PFSK-1 (cell line): ENCODE measurements around the gene WBP1.

Source experiments
- FOXP2 ChIP-seq: optimal IDR thresholded peaks from 2 replicates; pipeline ENCODE3; 2011; ENCODE audit warnings: borderline replicate concordance, control low read depth, inconsistent platforms; ENCODE audit not compliant: insufficient read depth; ENCODE audit errors: extremely low read length, extremely low read depth
- POLR2AphosphoS5 ChIP-seq: IDR thresholded peaks from 2 replicates; pipeline ENCODE4 v1.6.1; 2012; ENCODE audit warnings: low read depth, mild to moderate bottlenecking, control low read depth, low read length, moderate library complexity
- REST ChIP-seq, 2 experiments: IDR thresholded peaks; 2 replicates each; pipeline versions ENCODE4 v1.6.1 to v1.8.0; 2011 to 2012; ENCODE audit warnings: low read depth in 2 of 2, low read length in 2 of 2, control low read depth in 1 of 2, inconsistent platforms in 1 of 2, mild to moderate bottlenecking in 1 of 2, moderate library complexity in 1 of 2; ENCODE audit not compliant: insufficient read depth in 1 of 2
- SIN3A ChIP-seq: IDR thresholded peaks from 2 replicates; pipeline ENCODE4 v1.6.1; 2012; ENCODE audit warnings: mild to moderate bottlenecking, low read length, moderate library complexity, borderline replicate concordance; ENCODE audit not compliant: insufficient read depth
- TAF1 ChIP-seq: IDR thresholded peaks from 2 replicates; pipeline ENCODE4 v1.6.1; 2012; ENCODE audit warnings: low read length, control low read depth, borderline replicate concordance; ENCODE audit not compliant: insufficient read depth

Gene WBP1

GRCh38 chr2:74471332-74472065, 13.3 kb downstream of the WBP1 start:
- TF ChIP-seq SIN3A: no peak
- TF ChIP-seq REST (IDR thresholded peaks at IDR 0.05; ENCODE audit: insufficient read depth in 1 of 2, low read depth in 2 of 2, low read length in 2 of 2): no peak
- TF ChIP-seq TAF1: no peak
- TF ChIP-seq POLR2AphosphoS5: no peak
- TF ChIP-seq FOXP2: no peak

GRCh38 chr2:74472086-74472944, 14.1 kb downstream of the WBP1 start, which contains the start of gene MRPL53:
MRPL53 (minus strand) TSS chr2:74472680; CDS start chr2:74472660, 20 bp downstream.
- TF ChIP-seq SIN3A (peak; percentile 66; the same call in 1 of the 2 replicates), TAF1 (0 out of 2 replicates have a peak, but pooled peaks have one; percentile 72), REST (IDR thresholded peaks at IDR 0.05; ENCODE audit: insufficient read depth in 1 of 2, low read depth in 2 of 2, low read length in 2 of 2) (0 out of 4 replicates have a peak, but pooled peaks have one; percentile 4 to 17), FOXP2 (peak; percentile 91), POLR2AphosphoS5 (peak; percentile 96)

GRCh38 chr2:74472945-74473258, 14.7 kb downstream of the WBP1 start:
- TF ChIP-seq REST (IDR thresholded peaks at IDR 0.05; ENCODE audit: insufficient read depth in 1 of 2, low read depth in 2 of 2, low read length in 2 of 2) (no peak), TAF1 (no peak), SIN3A (no peak)

- TF ChIP-seq SIN3A (no peak), POLR2AphosphoS5 (no peak), FOXP2 (no peak), TAF1 (no peak), REST (IDR thresholded peaks at IDR 0.05; ENCODE audit: insufficient read depth in 1 of 2, low read depth in 2 of 2, low read length in 2 of 2) (no peak)
These were observed 16.2 kb downstream of the WBP1 start for GRCh38 chr2:74474481-74474880.
